Measurements from ENCODE around the gene FAM149B1.
A peak's percentile ranks its signal among the peaks of the same experiment; 100 is the strongest.
"Not testable (repeated sequence)": the region's sequence is repeated elsewhere in the genome, so short reads cannot be mapped to it uniquely, and the experiment has no call there.

FAM149B1 gene

GRCh38 chr10:73167783-73168464, at the start of gene FAM149B1, which contains the start of gene ECD:
TSS of gene FAM149B1 (plus strand) at chr10:73168119. CDS start at chr10:73168340, 221 bp downstream.
TSS of gene ECD (minus strand) at chr10:73168008. CDS start at chr10:73163937, 4,071 bp downstream.
- DNase-seq (ENCODE audit: low read depth in 3 of 3), result peak; percentile 84 to 89 (median 87)

GRCh38 chr10:73119457-73119856, 48.5 kb upstream of the FAM149B1 start:
- DNase-seq (ENCODE audit: low read depth in 3 of 3), result no peak

GRCh38 chr10:73119952-73120351, 48.0 kb upstream of the FAM149B1 start:
- DNase-seq (ENCODE audit: low read depth in 3 of 3), result no peak

GRCh38 chr10:73126343-73126742, 41.6 kb upstream of the FAM149B1 start:
- no peak for DNase-seq (ENCODE audit: low read depth in 3 of 3)

- DNase-seq (ENCODE audit: low read depth in 3 of 3), result no peak
Measured at GRCh38 chr10:73131301-73131700, 36.6 kb upstream of the FAM149B1 start.

- DNase-seq (ENCODE audit: low read depth in 3 of 3), result no peak
Measured at GRCh38 chr10:73131913-73132686, 35.8 kb upstream of the FAM149B1 start.

GRCh38 chr10:73134727-73135126, 33.2 kb upstream of the FAM149B1 start:
- DNase-seq (ENCODE audit: low read depth in 3 of 3), result no peak

- DNase-seq (ENCODE audit: low read depth in 3 of 3), result no peak
Measured at GRCh38 chr10:73136627-73137026, 31.3 kb upstream of the FAM149B1 start.

- no peak for DNase-seq (ENCODE audit: low read depth in 3 of 3)
Measured at GRCh38 chr10:73139251-73139650, 28.7 kb upstream of the FAM149B1 start.

GRCh38 chr10:73141603-73142002, 26.3 kb upstream of the FAM149B1 start:
- no peak for DNase-seq (ENCODE audit: low read depth in 3 of 3)

GRCh38 chr10:73150633-73151413, 17.1 kb upstream of the FAM149B1 start:
- DNase-seq (ENCODE audit: low read depth in 3 of 3), result not testable (repeated sequence)

- DNase-seq (ENCODE audit: low read depth in 3 of 3), result no peak
Measured at GRCh38 chr10:73152009-73152408, 15.9 kb upstream of the FAM149B1 start.

GRCh38 chr10:73156054-73156453, 11.9 kb upstream of the FAM149B1 start:
- DNase-seq (ENCODE audit: low read depth in 3 of 3), result no peak

- DNase-seq (ENCODE audit: low read depth in 3 of 3), result peak; percentile 8 to 25 (median 12)
Measured at GRCh38 chr10:73159038-73159648, 8.8 kb upstream of the FAM149B1 start.

GRCh38 chr10:73161079-73161478, 6.8 kb upstream of the FAM149B1 start:
- DNase-seq (ENCODE audit: low read depth in 3 of 3), result no peak

GRCh38 chr10:73161662-73162061, 6.3 kb upstream of the FAM149B1 start:
- DNase-seq (ENCODE audit: low read depth in 3 of 3), result no peak

- no peak for DNase-seq (ENCODE audit: low read depth in 3 of 3)
Measured at GRCh38 chr10:73163096-73163495, 4.8 kb upstream of the FAM149B1 start.

GRCh38 chr10:73166972-73167371, 947 bp upstream of the FAM149B1 start:
- DNase-seq (ENCODE audit: low read depth in 3 of 3), result no peak

GRCh38 chr10:73167458-73167782, 499 bp upstream of the FAM149B1 start:
- DNase-seq (ENCODE audit: low read depth in 3 of 3), result no peak

- no peak for DNase-seq (ENCODE audit: low read depth in 3 of 3)
Measured at GRCh38 chr10:73168465-73168803, 515 bp downstream of the FAM149B1 start.

- no peak for DNase-seq (ENCODE audit: low read depth in 3 of 3)
Measured at GRCh38 chr10:73169320-73169719, 1.4 kb downstream of the FAM149B1 start.

- no peak for DNase-seq (ENCODE audit: low read depth in 3 of 3)
Measured at GRCh38 chr10:73172867-73173266, 4.9 kb downstream of the FAM149B1 start.

All from stimulated activated CD4-positive, alpha-beta T cell treated with anti-CD3 and anti-CD28 coated beads, TNF-alpha, amount 100 ng/mL, for 48 hours (primary cell).